SK-N-SH (cell line): ENCODE results near the gene GARNL3. TPM values are rescaled to one million over a fixed set of nuclear protein-coding genes. Genes with fewer than 3 reads are reported as not detected.

Experiments used
- CTCF ChIA-PET: fragments of 300-600, 350-600 bp; formaldehyde crosslinking; extraction: SDS; loops from one replicate; lab custom pipeline; 2021; lab: Yijun Ruan, JAX
- POLR2A ChIA-PET: fragments of 350-600 bp; sonication (Branson Sonifier 250); formaldehyde crosslinking; extraction: SDS; loops from one replicate; lab custom pipeline; 2020; ENCODE audit warnings: antibody characterized with exemption, inconsistent platforms; lab: Yijun Ruan, JAX
- DNase-seq: peaks from one replicate; pipeline ENCODE4 v3.0.0; 2012
- H2AFZ ChIP-seq: fragments of 200-600 bp; sonication (generic); 2 replicates; pipeline ENCODE4 v1.8.1; 2016; ENCODE audit warnings: antibody characterized with exemption, mild to moderate bottlenecking, low read depth
- H3F3A ChIP-seq: fragments of 200-600 bp; sonication (generic); replicated peaks from 2 replicates; pipeline ENCODE3; 2016; ENCODE audit warnings: antibody characterized with exemption, mild to moderate bottlenecking; ENCODE audit not compliant: insufficient read depth
- H3K27ac ChIP-seq, 2 experiments: fragments of 200-500 bp in 1 of 2; fragments of 200-600 bp in 1 of 2; sonication (Bioruptor generic) in 1 of 2; sonication (generic), shearing (Covaris generic) in 1 of 2; 2 replicates each; pipeline versions ENCODE4 v1.5.1 to v1.6.1; 2014 to 2016; ENCODE audit warnings: low read depth in 2 of 2, inconsistent platforms in 1 of 2, low read length in 1 of 2, mild to moderate bottlenecking in 1 of 2, mixed read lengths in 1 of 2
- H3K27me3 ChIP-seq: fragments of 200-600 bp; sonication (generic), shearing (Covaris generic); 2 replicates; pipeline ENCODE4 v1.6.1; 2016; ENCODE audit warnings: mixed run types; ENCODE audit not compliant: insufficient read depth
- H3K36me3 ChIP-seq, 2 experiments: fragments of 200-500 bp in 1 of 2; fragments of 200-600 bp in 1 of 2; sonication (Bioruptor generic) in 1 of 2; sonication (generic) in 1 of 2; replicated peaks in 1 of 2; 2 replicates each; pipeline versions ENCODE3 to v1.5.1; 2014 to 2016; ENCODE audit warnings: low read length in 1 of 2, mild to moderate bottlenecking in 1 of 2; ENCODE audit not compliant: insufficient read depth in 2 of 2, control insufficient read depth in 1 of 2
- H3K4me1 ChIP-seq, 2 experiments: fragments of 200-500 bp in 1 of 2; fragments of 200-600 bp in 1 of 2; sonication (Bioruptor generic) in 1 of 2; sonication (generic), shearing (Covaris generic) in 1 of 2; 2 replicates each; pipeline versions ENCODE4 v1.5.1 to v1.6.1; 2014 to 2016; ENCODE audit warnings: low read depth in 1 of 2, low read length in 1 of 2, mixed run types in 1 of 2; ENCODE audit not compliant: insufficient read depth in 2 of 2, control insufficient read depth in 1 of 2
- H3K4me2 ChIP-seq: fragments of 200-600 bp; sonication (generic), shearing (Covaris generic); 2 replicates; pipeline ENCODE4 v1.6.1; 2017; ENCODE audit warnings: mixed run types
- H3K4me3 ChIP-seq, 2 experiments: fragments of 200-500 bp in 1 of 2; fragments of 200-600 bp in 1 of 2; sonication (Bioruptor generic) in 1 of 2; sonication (generic), shearing (Covaris generic) in 1 of 2; 2 replicates each; pipeline versions ENCODE4 v1.5.1 to v1.8.1; 2014 to 2016; ENCODE audit warnings: low read depth in 2 of 2, inconsistent platforms in 1 of 2, low read length in 1 of 2, mild to moderate bottlenecking in 1 of 2, mixed read lengths in 1 of 2, moderate library complexity in 1 of 2
- H3K79me2 ChIP-seq: fragments of 200-600 bp; sonication (generic); 2 replicates; pipeline ENCODE4 v1.8.1; 2017; ENCODE audit warnings: mild to moderate bottlenecking; ENCODE audit not compliant: insufficient read depth
- H3K9ac ChIP-seq: fragments of 200-600 bp; sonication (generic); 2 replicates; pipeline ENCODE4 v1.6.1; 2017; ENCODE audit warnings: mixed run types
- H3K9me2 ChIP-seq: fragments of 200-600 bp; sonication (generic); 2 replicates; pipeline ENCODE4 v1.6.1; 2017; ENCODE audit warnings: mixed run types
- H3K9me3 ChIP-seq: fragments of 200-600 bp; sonication (generic); 2 replicates; pipeline ENCODE4 v1.6.1; 2017; ENCODE audit warnings: mixed run types, mild to moderate bottlenecking, moderate library complexity
- H4K20me1 ChIP-seq: fragments of 200-600 bp; sonication (generic); 2 replicates; pipeline ENCODE4 v1.6.1; 2017; ENCODE audit warnings: mild to moderate bottlenecking, mixed run types; ENCODE audit not compliant: insufficient read depth
- CHD2 ChIP-seq: fragments of 150-350 bp; IDR thresholded peaks from 2 replicates; pipeline ENCODE4 v1.6.1; 2018; ENCODE audit warnings: low read length; ENCODE audit not compliant: partially characterized antibody
- FOXJ3 ChIP-seq: sonication (generic); formaldehyde crosslinking; IDR thresholded peaks from 2 replicates; pipeline ENCODE4 v1.5.1; 2020; ENCODE audit warnings: mild to moderate bottlenecking, missing genetic modification reagents
- MXI1 ChIP-seq: IDR thresholded peaks from 2 replicates; pipeline ENCODE4 v1.6.1; 2012; ENCODE audit warnings: mild to moderate bottlenecking, low read depth, low read length, improper control_type of control experiment
- RAD21 ChIP-seq: IDR thresholded peaks from 2 replicates; pipeline ENCODE4 v1.6.1; 2012; ENCODE audit warnings: mild to moderate bottlenecking, low read length
- RXRA ChIP-seq: IDR thresholded peaks from 2 replicates; pipeline ENCODE4 v1.4.0; 2012; ENCODE audit warnings: low read depth, mild to moderate bottlenecking, borderline replicate concordance
- SIN3A ChIP-seq: IDR thresholded peaks from 2 replicates; pipeline ENCODE4 v1.6.1; 2012; ENCODE audit warnings: low read depth, mild to moderate bottlenecking, low read length, moderate library complexity, borderline replicate concordance
- SMC3 ChIP-seq: IDR thresholded peaks from 2 replicates; pipeline ENCODE4 v1.6.1; 2012; ENCODE audit warnings: low read depth, low read length, improper control_type of control experiment
- TCF12 ChIP-seq: IDR thresholded peaks from 2 replicates; pipeline ENCODE4 v1.4.0; 2012
- WGBS: methylation state at CpG from one replicate; pipeline ENCODE4 v1.1.6; 2017; ENCODE audit warnings: low lambda C conversion rate; 5-methylcytosine and 5-hydroxymethylcytosine counted together
- polyA plus RNA-seq, 3 experiments: library from polyadenylated mRNA; depleted of rRNA; stranded (reverse); fragments of >200 nt; gene quantifications; 2 replicates each; pipeline ENCODE4 v1.2.3, GENCODE V29; 2012
- TF ChIP-seq, protein P1 (sequence below): IDR thresholded peaks from 2 replicates; pipeline ENCODE4; 2012
- TF ChIP-seq, protein P2 (sequence below): IDR thresholded peaks from 2 replicates; pipeline ENCODE4 v1.6.1; 2012; ENCODE audit warnings: mild to moderate bottlenecking, low read depth, low read length, moderate library complexity

GARNL3 gene
- polyA plus RNA-seq, 1 of the 3 experiments (the other 2 are of a cell fraction) = 9.1 TPM

DNA sequence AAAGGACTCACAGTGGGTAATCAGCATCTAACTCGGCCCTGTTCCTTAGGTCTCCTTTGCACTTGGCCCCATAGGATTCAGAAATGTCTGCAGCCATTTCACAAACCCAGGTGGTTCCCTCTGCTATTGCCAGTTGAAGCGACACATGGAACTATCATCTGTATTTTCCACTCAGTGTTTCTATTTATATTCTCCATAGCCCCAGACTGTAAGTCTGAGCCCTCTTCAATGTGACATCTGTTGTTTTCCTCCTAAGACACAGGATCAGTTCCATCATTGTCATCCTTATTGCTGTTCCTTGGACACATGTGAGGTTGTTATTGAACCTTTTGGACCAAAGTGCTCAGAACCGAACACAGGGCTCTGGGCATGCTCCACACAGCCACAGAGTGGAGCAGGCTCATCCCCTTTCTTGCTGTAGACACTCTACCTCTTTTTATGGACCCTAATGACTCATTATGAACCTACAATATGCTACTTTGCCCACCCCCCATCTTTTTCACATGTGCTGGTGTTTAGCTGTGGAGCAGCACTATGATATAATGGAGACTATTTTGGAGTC, 36.4 kb downstream of the GARNL3 start:
- POLR2A ChIA-PET = no interaction called here
- Histone ChIP-seq H3K4me1 (no peaks in the 10 kb centered on the region), H4K20me1 (no peaks in the 10 kb centered on the region), H3K9ac (no peak overlapping the region), H3F3A (no peaks in the 10 kb centered on the region), H3K79me2 (no peaks in the 10 kb centered on the region), H2AFZ (no peak overlapping the region), H3K36me3 (no peaks in the 10 kb centered on the region), H3K9me3 (no peaks in the 10 kb centered on the region), H3K4me2 (no peak overlapping the region), H3K27ac (no peak overlapping the region), H3K9me2 (no peaks in the 10 kb centered on the region), H3K27me3 (no peaks in the 10 kb centered on the region), H3K4me3 (no peak overlapping the region)
- 90% methylated on average over 3 of the region's 3 CpGs for WGBS
- CTCF ChIA-PET = interaction anchor here (0.7 to 1.3 kb wide), 4 partner anchors 9 to 47 kb away, joined by 3 to 4 read pairs (median 4); partner anchors contain the start of gene GARNL3
- TF ChIP-seq RAD21 (no peak), TCF12 (no peak), SIN3A (no peak)
- no peak for DNase-seq

DNA sequence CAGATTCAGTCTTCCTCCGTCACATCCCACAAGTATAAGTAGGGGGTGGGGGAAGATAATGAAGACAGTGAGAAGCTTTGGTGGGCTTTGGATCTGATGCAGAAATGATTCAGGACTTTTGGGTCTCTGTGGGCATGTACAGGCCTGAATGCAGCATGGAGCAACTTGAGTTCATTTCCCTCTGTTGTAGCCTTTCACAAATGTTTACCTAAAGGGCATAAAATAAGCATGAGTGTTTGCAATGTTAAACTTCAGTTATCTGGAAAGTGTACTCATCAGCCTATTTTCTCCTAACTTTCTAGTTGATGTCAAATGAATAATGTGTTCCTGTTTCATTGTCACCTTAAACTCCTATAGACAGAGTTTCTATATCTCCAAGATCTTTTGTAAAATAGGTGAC, 39.3 kb downstream of the GARNL3 start:
- no peak overlapping the region for H2AFZ ChIP-seq
- no peaks in the 10 kb centered on the region for H3K36me3 ChIP-seq
- no peaks in the 10 kb centered on the region for H3F3A ChIP-seq
- ChIA-PET POLR2A (no interaction called here), CTCF (interaction anchor here (2.1 kb wide), 1 partner anchor 20 kb away, joined by 5 read pairs; no protein-coding TSS in a partner anchor)
- H4K20me1 ChIP-seq = no peaks in the 10 kb centered on the region
- no peaks in the 10 kb centered on the region for H3K27me3 ChIP-seq
- no peaks in the 10 kb centered on the region for H3K9me2 ChIP-seq
- WGBS = 94% methylated on average over 1 of the region's 1 CpG
- TF ChIP-seq, protein P1, sequence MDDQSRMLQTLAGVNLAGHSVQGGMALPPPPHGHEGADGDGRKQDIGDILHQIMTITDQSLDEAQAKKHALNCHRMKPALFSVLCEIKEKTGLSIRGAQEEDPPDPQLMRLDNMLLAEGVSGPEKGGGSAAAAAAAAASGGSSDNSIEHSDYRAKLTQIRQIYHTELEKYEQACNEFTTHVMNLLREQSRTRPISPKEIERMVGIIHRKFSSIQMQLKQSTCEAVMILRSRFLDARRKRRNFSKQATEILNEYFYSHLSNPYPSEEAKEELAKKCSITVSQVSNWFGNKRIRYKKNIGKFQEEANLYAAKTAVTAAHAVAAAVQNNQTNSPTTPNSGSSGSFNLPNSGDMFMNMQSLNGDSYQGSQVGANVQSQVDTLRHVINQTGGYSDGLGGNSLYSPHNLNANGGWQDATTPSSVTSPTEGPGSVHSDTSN = no peak
- TF ChIP-seq FOXJ3 (CRISPR knock-in tag) (no peak), RXRA (no peak), MXI1 (no peak), SIN3A (no peak)
- no peak for DNase-seq
- H3K9ac ChIP-seq = no peak overlapping the region
- H3K4me3 ChIP-seq = no peak overlapping the region
- H3K27ac ChIP-seq = no peak overlapping the region
- no peak overlapping the region for H3K4me2 ChIP-seq
- peaks cover 3% of the 10 kb centered on the region in 2 experiments; a peak in 2 of 4 replicates for H3K4me1 ChIP-seq
- H3K9me3 ChIP-seq = no peaks in the 10 kb centered on the region
- no peaks in the 10 kb centered on the region for H3K79me2 ChIP-seq

DNA sequence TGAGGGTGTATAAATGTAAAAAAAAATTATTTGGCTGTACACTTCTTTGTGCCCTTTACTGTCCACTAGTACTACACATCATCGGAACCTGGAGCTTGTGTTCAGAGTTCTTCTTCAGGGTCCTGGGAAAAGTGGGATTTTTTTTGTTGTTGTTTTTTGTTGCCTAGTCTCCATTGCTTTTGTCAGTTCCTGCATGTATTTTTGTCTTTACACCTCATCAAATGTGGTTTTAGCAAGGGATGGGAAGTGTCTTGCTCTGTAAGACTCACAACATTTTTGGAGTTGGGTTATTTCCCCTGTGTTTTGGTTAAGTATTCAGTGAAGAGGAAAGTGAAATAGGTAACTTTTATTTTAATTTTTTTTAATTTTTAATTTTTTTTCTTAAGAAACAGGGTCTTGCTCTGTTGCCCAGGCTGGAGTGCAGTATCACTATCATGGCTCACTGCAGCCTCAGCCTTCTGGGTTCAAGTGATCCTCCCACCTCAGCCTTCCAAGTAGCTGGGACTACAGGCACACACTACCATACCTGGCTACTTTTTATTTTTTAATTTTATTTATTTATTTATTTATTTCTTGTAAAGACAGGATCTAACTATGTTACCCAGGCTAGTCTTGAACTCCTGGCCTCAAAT, 40.7 kb downstream of the GARNL3 start:
- H3K9me2 ChIP-seq = no peaks in the 10 kb centered on the region
- ChIA-PET CTCF (no interaction called here), POLR2A (no interaction called here)
- H3F3A ChIP-seq = peaks cover 2% of the 10 kb centered on the region
- no peaks in the 10 kb centered on the region for H3K9me3 ChIP-seq
- H3K36me3 ChIP-seq = no peaks in the 10 kb centered on the region
- no peaks in the 10 kb centered on the region for H3K27me3 ChIP-seq
- H3K4me2 ChIP-seq = no peak overlapping the region
- no peak overlapping the region for H2AFZ ChIP-seq
- TF ChIP-seq CHD2 = no peak
- no peak for TF ChIP-seq RAD21
- no peak for TF ChIP-seq SMC3
- TF ChIP-seq, protein P2, sequence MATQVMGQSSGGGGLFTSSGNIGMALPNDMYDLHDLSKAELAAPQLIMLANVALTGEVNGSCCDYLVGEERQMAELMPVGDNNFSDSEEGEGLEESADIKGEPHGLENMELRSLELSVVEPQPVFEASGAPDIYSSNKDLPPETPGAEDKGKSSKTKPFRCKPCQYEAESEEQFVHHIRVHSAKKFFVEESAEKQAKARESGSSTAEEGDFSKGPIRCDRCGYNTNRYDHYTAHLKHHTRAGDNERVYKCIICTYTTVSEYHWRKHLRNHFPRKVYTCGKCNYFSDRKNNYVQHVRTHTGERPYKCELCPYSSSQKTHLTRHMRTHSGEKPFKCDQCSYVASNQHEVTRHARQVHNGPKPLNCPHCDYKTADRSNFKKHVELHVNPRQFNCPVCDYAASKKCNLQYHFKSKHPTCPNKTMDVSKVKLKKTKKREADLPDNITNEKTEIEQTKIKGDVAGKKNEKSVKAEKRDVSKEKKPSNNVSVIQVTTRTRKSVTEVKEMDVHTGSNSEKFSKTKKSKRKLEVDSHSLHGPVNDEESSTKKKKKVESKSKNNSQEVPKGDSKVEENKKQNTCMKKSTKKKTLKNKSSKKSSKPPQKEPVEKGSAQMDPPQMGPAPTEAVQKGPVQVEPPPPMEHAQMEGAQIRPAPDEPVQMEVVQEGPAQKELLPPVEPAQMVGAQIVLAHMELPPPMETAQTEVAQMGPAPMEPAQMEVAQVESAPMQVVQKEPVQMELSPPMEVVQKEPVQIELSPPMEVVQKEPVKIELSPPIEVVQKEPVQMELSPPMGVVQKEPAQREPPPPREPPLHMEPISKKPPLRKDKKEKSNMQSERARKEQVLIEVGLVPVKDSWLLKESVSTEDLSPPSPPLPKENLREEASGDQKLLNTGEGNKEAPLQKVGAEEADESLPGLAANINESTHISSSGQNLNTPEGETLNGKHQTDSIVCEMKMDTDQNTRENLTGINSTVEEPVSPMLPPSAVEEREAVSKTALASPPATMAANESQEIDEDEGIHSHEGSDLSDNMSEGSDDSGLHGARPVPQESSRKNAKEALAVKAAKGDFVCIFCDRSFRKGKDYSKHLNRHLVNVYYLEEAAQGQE = no peak
- no peak overlapping the region for H3K27ac ChIP-seq
- peaks cover 3% of the 10 kb centered on the region in 2 experiments; a peak in 2 of 4 replicates for H3K4me1 ChIP-seq
- DNase-seq = no peak
- H4K20me1 ChIP-seq = no peaks in the 10 kb centered on the region
- no peaks in the 10 kb centered on the region for H3K79me2 ChIP-seq
- H3K9ac ChIP-seq = no peak overlapping the region
- WGBS = 100% methylated on average over 1 of the region's 1 CpG
- H3K4me3 ChIP-seq = no peak overlapping the region
